PC-3 (cell line): ENCODE results near the gene ABHD2.

Experiments
- EZH2 ChIP-seq: fragments of 300-600 bp; sonication (generic); IDR thresholded peaks from one replicate; pipeline ENCODE4 v1.6.1; 2017; ENCODE audit warnings: antibody characterized with exemption, mild to moderate bottlenecking, low read length; ENCODE audit not compliant: unreplicated experiment
- EZH2phosphoT487 ChIP-seq: fragments of 300-600 bp; sonication (generic); IDR thresholded peaks from 2 replicates; pipeline ENCODE4 v1.6.1; 2018; ENCODE audit warnings: mild to moderate bottlenecking, antibody characterized with exemption, low read length, borderline replicate concordance
- TF ChIP-seq, protein P1 (sequence below): fragments of 300-600 bp; sonication (generic); conservative IDR thresholded peaks from 2 replicates; pipeline ENCODE4 v1.5.1; 2017; ENCODE audit warnings: antibody characterized with exemption, low read depth, mild to moderate bottlenecking, low read length

DNA sequence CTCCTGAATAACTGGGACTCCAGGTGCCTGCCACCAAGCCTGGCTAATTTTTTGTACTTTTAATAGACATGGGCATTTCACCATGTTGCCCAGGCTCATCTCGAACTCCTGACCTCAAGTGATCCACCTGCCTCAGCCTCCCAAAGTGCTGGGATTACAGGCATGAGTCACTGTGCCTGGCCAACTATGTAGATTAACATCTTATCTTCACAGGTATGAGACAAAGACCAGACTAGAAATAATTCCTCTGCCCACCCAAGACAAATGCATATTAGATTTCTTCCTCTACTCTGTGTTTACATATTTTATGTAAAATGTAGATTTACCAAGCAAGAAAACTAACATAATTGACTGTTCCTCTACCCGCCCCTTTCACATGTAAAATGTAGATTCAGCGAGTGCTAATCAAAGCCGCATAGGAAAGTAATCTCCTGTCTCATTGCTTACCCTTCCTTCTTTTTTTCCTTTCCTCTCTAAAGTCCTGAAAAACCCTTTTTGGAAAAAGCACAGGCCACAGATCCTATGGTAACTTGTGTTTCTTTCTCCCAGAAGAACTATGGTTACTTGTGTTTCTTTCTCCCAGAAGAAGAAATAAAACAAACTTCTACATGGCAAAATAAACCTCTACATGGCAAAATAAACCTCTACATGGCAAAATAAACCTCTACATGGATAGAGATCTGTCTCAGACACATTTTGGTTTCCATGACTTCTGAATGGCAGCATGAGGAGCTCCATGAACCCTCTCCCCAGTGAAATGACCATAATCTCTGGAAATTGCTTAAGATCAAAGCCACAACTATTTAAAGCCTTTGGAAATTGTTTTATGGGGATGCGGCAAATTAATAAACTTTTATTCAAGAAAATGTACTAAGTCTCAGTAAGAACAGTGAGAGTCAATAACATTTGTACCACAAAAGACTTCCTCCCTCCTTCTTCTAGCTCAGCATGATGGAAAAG, 9.1 kb upstream of the ABHD2 start:
- TF ChIP-seq EZH2 (no peak), EZH2phosphoT487 (no peak)
- TF ChIP-seq, protein P1, sequence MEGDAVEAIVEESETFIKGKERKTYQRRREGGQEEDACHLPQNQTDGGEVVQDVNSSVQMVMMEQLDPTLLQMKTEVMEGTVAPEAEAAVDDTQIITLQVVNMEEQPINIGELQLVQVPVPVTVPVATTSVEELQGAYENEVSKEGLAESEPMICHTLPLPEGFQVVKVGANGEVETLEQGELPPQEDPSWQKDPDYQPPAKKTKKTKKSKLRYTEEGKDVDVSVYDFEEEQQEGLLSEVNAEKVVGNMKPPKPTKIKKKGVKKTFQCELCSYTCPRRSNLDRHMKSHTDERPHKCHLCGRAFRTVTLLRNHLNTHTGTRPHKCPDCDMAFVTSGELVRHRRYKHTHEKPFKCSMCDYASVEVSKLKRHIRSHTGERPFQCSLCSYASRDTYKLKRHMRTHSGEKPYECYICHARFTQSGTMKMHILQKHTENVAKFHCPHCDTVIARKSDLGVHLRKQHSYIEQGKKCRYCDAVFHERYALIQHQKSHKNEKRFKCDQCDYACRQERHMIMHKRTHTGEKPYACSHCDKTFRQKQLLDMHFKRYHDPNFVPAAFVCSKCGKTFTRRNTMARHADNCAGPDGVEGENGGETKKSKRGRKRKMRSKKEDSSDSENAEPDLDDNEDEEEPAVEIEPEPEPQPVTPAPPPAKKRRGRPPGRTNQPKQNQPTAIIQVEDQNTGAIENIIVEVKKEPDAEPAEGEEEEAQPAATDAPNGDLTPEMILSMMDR = no peak
